ENCODE data around the gene COL27A1. TPM values are rescaled to one million over a fixed set of nuclear protein-coding genes. Genes with fewer than 3 reads are reported as not detected.

The COL27A1 gene
- total and polyA plus RNA-seq, 4 donors, result 1.9 to 59.4 (median 45.6) TPM

DNA sequence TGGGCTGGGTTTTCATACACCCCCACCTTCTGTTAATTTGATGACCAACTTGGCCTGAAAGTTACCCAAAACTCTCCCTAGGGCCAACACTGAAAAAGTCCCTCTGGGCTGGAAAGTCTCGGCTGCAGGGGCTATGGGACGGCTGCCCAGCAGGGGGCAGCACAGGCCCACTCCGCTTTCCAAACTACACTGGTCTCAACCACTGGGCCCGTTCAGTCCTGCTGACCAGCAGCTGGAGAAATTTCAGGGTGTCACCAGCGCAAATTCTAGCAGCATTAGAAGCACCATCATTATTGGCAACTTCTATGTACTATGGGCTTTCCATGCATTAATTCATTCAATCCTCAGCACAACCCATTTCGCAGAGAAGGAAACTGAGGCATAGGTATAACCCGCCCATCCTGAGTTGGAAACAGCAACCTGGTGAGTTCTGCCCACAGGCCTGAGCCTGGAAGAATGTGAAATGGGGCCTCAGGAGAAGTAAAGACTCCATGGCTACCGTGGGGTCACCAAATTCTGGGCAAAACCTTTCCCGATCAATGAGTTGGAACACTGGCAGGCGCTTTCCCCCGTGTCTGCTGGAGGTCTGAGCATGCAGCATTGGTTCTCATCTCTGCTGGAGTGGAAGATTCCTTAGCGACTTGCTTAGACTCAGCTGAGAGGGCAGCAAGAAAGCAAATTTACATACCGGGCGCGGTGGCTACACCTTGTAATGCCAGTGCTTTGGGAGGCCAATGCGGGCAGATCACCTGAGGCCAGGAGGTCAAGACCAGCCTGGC lies 184.0 kb downstream of the COL27A1 start:
- Histone ChIP-seq H3K27me3 (ENCODE audit: control insufficient read depth in 1 of 2, insufficient read depth in 2 of 2, low read length in 1 of 2) (no peaks in the 10 kb centered on the region), H3K9me3 (ENCODE audit: control insufficient read depth, low read length) (no peaks in the 10 kb centered on the region), H3K36me3 (ENCODE audit: control insufficient read depth in 1 of 2, insufficient read depth in 2 of 2, low read length in 1 of 2) (peaks cover 6 to 15% of the 10 kb centered on the region in 2 donors), H3K4me1 (ENCODE audit: control insufficient read depth in 1 of 2, insufficient read depth in 2 of 2, low read length in 2 of 2) (no peaks in the 10 kb centered on the region), H3K27ac (ENCODE audit: low read depth in 1 of 2, low read length in 2 of 2) (no peak overlapping the region), H3K4me3 (ENCODE audit: low read length in 2 of 2) (no peak overlapping the region)
- peak; percentile 66 to 86 for DNase-seq
- WGBS, 2 donors, result 75 to 78% methylated on average over 16 of the region's 16 CpGs
- peak; percentile 69 for ATAC-seq (ENCODE audit: low FRiP score)
- intact Hi-C loops (cut with DNase I), result loop anchor here in 1 of 2 donors (5.0 kb wide), 1 partner anchor 313 kb away; no protein-coding TSS in a partner anchor

DNA sequence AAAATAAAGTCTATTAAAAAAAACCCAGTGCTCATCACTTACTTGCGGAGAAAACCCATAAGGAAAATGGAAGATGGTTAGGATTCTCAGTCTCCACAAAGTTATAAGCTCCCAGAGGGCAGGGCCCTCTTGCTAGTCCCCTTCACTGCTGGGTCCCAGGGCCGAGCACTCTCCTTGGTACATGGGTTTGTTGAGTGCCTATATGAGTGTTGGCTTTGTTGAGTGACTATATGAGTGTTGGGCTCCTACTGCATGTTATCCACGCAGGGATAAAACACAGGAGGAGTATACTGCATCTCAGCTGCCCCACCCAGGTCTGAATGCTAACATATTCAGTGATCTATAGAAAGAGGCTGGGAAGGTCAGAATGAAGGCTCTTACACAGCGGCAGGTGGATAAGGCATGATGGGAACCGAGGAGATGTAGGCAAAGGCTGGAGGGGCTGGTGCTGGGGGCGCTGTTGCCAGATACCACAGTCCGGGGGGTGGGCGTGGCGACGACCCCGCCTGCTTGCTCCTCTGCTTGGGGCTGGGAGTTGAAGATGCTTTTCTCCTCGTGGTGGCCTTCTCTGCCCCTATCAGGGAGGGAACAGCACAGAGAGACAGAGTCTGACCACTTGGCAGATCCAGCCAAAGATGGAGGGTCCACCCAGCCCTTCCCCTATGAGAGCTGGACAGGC lies 186.0 kb downstream of the COL27A1 start:
- intact Hi-C loops (cut with DNase I), result no loop called here
- Histone ChIP-seq H3K4me3 (ENCODE audit: low read length in 2 of 2) (no peak overlapping the region), H3K27me3 (ENCODE audit: control insufficient read depth in 1 of 2, insufficient read depth in 2 of 2, low read length in 1 of 2) (no peaks in the 10 kb centered on the region), H3K36me3 (ENCODE audit: control insufficient read depth in 1 of 2, insufficient read depth in 2 of 2, low read length in 1 of 2) (peaks cover 6 to 18% of the 10 kb centered on the region in 2 donors), H3K9me3 (ENCODE audit: control insufficient read depth, low read length) (no peaks in the 10 kb centered on the region), H3K4me1 (ENCODE audit: control insufficient read depth in 1 of 2, insufficient read depth in 2 of 2, low read length in 2 of 2) (no peaks in the 10 kb centered on the region), H3K27ac (ENCODE audit: low read depth in 1 of 2, low read length in 2 of 2) (no peak overlapping the region)
- WGBS, 2 donors, result 84 to 85% methylated on average over 12 of the region's 12 CpGs
- ATAC-seq (ENCODE audit: low FRiP score) (no peak), DNase-seq (no peak)

DNA sequence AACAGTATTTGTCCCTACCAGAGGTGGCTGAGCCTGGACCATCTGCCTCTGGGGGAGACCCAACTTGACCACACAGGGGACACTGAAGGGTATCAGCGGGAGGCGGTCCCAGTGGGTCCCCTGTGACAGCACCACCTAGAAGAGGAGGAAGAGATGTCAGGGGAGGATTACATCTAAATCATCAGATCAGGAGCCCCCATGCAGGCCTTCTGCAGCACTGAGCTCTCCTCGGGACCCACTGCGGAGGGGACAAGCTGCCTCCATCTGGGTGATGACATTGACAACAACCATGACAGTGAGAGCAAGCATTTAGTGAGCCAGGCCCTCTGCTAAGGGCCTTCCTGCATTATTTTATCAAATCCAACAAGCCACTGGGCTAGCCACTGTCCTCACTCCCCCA lies 186.7 kb downstream of the COL27A1 start:
- H3K9me3 ChIP-seq (ENCODE audit: control insufficient read depth, low read length), result no peaks in the 10 kb centered on the region
- ATAC-seq (ENCODE audit: low FRiP score) (no peak), DNase-seq (peak in 1 of 2 donors; percentile 57)
- 93 to 95% methylated on average over 4 of the region's 4 CpGs for WGBS, 2 donors
- peaks cover 3 to 22% of the 10 kb centered on the region in 2 donors for H3K36me3 ChIP-seq (ENCODE audit: control insufficient read depth in 1 of 2, insufficient read depth in 2 of 2, low read length in 1 of 2)
- intact Hi-C loops (cut with DNase I), result no loop called here
- H3K4me1 ChIP-seq (ENCODE audit: control insufficient read depth in 1 of 2, insufficient read depth in 2 of 2, low read length in 2 of 2), result no peaks in the 10 kb centered on the region
- no peak overlapping the region for H3K27ac ChIP-seq (ENCODE audit: low read depth in 1 of 2, low read length in 2 of 2)
- H3K4me3 ChIP-seq (ENCODE audit: low read length in 2 of 2), result no peak overlapping the region
- no peaks in the 10 kb centered on the region for H3K27me3 ChIP-seq (ENCODE audit: control insufficient read depth in 1 of 2, insufficient read depth in 2 of 2, low read length in 1 of 2)

DNA sequence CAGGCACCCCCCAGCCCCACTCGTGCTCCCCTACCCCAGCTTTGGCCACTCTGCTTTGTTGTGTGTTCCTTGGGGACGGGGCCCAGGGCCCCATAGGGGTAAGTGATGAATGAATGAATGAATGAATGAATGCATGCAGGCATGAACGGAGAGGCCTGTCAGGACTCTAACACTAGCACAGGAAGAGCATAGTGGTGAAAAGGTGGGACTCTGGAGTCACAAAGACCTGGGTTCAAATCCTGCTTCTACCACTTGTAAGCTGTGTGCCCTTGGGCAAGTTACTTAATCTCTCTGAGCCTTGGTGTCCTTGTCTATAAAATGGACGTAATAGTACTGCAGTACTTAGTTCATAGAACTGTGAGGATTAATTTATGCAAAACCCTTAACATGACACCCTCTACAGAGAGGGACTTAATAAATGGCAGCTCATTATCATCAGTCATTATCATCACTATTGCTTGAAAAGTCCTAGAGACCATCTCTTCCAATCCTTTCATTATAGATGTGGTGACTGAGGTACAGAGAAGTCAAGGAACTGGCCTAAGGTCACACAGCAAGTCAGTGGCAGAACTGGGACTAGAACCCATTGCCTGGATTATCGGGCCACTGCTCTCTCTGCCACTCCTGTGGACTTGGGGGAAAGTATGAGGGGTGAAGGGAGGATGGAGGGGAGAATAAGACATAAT lies 187.6 kb downstream of the COL27A1 start:
- Histone ChIP-seq H3K27ac (ENCODE audit: low read depth in 1 of 2, low read length in 2 of 2) (no peak overlapping the region), H3K4me1 (ENCODE audit: control insufficient read depth in 1 of 2, insufficient read depth in 2 of 2, low read length in 2 of 2) (no peaks in the 10 kb centered on the region), H3K27me3 (ENCODE audit: control insufficient read depth in 1 of 2, insufficient read depth in 2 of 2, low read length in 1 of 2) (no peaks in the 10 kb centered on the region), H3K9me3 (ENCODE audit: control insufficient read depth, low read length) (no peaks in the 10 kb centered on the region), H3K36me3 (ENCODE audit: control insufficient read depth in 1 of 2, insufficient read depth in 2 of 2, low read length in 1 of 2) (peaks cover 0 to 26% of the 10 kb centered on the region in 2 donors), H3K4me3 (ENCODE audit: low read length in 2 of 2) (no peak overlapping the region)
- no peak for ATAC-seq (ENCODE audit: low FRiP score)
- WGBS, 2 donors, result 80 to 83% methylated on average over 5 of the region's 5 CpGs
- intact Hi-C loops (cut with DNase I), result no loop called here
- DNase-seq, result no peak

DNA sequence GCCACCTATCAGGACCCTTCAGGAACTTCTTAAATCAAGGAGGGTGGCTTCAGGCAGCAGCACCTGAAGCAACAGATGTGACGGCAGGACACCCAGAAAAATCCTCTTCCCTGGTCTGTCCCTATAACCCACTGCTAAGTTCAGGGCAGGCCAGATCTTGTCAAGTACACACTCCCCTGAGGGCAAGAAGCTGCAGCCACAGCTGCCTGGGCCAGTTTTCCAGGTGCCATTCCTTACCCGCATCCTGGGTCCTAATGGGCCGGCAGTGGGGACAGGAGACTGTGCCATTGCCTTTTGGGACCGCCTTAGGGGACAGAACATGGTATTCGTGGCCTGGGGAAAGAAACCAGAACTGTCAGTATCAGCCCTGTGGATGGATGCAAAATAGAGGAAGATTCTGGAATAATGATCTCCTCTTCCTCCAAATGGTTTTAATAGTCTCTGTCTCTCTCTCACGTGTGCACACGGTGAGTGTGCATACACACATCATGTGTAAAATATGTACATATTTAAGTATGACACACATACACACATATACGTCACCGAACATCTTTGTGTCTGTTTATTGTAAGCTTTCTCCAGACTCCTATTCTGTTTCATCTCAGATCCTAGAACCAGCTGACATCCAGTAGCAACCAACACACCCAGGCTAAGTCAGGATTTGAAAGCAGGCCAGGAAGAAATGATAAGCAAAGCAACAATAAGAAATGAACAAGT lies 188.3 kb downstream of the COL27A1 start:
- Histone ChIP-seq H3K4me3 (ENCODE audit: low read length in 2 of 2) (no peak overlapping the region), H3K4me1 (ENCODE audit: control insufficient read depth in 1 of 2, insufficient read depth in 2 of 2, low read length in 2 of 2) (no peaks in the 10 kb centered on the region), H3K27me3 (ENCODE audit: control insufficient read depth in 1 of 2, insufficient read depth in 2 of 2, low read length in 1 of 2) (no peaks in the 10 kb centered on the region), H3K9me3 (ENCODE audit: control insufficient read depth, low read length) (no peaks in the 10 kb centered on the region), H3K36me3 (ENCODE audit: control insufficient read depth in 1 of 2, insufficient read depth in 2 of 2, low read length in 1 of 2) (peaks cover 0 to 26% of the 10 kb centered on the region in 2 donors), H3K27ac (ENCODE audit: low read depth in 1 of 2, low read length in 2 of 2) (no peak overlapping the region)
- ATAC-seq (ENCODE audit: low FRiP score) (no peak), DNase-seq (peak in 1 of 2 donors; percentile 28)
- intact Hi-C loops (cut with DNase I), result no loop called here
- WGBS, 2 donors, result 83% methylated on average over 9 of the region's 9 CpGs

DNA sequence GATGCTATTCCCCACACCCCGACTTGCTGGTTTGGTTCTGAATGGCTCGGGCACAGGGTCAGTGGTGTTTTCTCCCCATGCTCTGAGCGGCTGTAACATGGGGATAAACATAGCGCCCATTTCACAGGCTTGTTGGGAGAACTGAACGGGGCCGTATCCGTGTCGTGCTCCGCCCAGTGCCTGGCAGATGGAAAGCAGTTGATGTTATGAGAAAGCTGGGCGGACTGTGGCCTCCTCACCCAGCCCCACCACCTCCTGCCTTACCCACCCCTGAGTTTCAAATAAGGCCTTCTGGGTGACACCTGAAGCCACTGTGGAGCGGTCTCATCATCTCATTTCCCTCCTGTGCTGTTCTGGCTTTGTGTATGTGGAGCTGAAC lies 188.8 kb downstream of the COL27A1 start:
- WGBS, 2 donors, result 87 to 88% methylated on average over 11 of the region's 11 CpGs
- H3K27ac ChIP-seq (ENCODE audit: low read depth in 1 of 2, low read length in 2 of 2), result no peak overlapping the region

DNA sequence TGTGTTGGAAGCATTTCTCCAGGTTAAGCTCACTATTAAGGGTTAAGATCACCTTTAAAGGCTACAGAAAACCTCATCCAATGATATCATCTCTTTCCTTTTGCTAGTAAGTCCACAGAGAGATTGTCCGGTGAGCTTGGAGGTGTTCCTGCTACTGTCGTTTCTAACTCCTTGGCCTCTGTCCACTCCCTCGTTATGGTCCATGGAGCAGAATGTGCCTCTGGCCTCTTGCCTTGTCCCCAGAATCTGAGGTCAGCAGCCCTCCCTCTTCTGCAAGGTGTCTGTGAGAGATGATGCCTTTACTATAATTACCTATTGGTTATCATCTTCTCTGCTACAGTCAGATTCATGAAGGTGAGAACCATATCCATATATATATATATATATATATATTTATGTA lies 189.4 kb downstream of the COL27A1 start:
- ATAC-seq (ENCODE audit: low FRiP score) (no peak), DNase-seq (peak in 1 of 2 donors; percentile 30)
- no peaks in the 10 kb centered on the region for H3K9me3 ChIP-seq (ENCODE audit: control insufficient read depth, low read length)
- WGBS, 2 donors, result 4 to 11% methylated on average over 3 of the region's 3 CpGs
- intact Hi-C loops (cut with DNase I), result loop anchor here in 1 of 2 donors (5.0 kb wide), 1 partner anchor 43 kb away; the partner anchor contains the start of gene AKNA
- H3K27ac ChIP-seq (ENCODE audit: low read depth in 1 of 2, low read length in 2 of 2), result no peak overlapping the region
- no peaks in the 10 kb centered on the region for H3K27me3 ChIP-seq (ENCODE audit: control insufficient read depth in 1 of 2, insufficient read depth in 2 of 2, low read length in 1 of 2)
- H3K4me1 ChIP-seq (ENCODE audit: control insufficient read depth in 1 of 2, insufficient read depth in 2 of 2, low read length in 2 of 2), result no peaks in the 10 kb centered on the region
- no peak overlapping the region for H3K4me3 ChIP-seq (ENCODE audit: low read length in 2 of 2)
- H3K36me3 ChIP-seq (ENCODE audit: control insufficient read depth in 1 of 2, insufficient read depth in 2 of 2, low read length in 1 of 2), result peaks cover 0 to 26% of the 10 kb centered on the region in 2 donors

More for the DNA sequence above, 188.8 kb downstream of the COL27A1 start:
- Histone ChIP-seq H3K9me3 (ENCODE audit: control insufficient read depth, low read length) (no peaks in the 10 kb centered on the region), H3K4me3 (ENCODE audit: low read length in 2 of 2) (no peak overlapping the region), H3K4me1 (ENCODE audit: control insufficient read depth in 1 of 2, insufficient read depth in 2 of 2, low read length in 2 of 2) (no peaks in the 10 kb centered on the region), H3K36me3 (ENCODE audit: control insufficient read depth in 1 of 2, insufficient read depth in 2 of 2, low read length in 1 of 2) (peaks cover 0 to 26% of the 10 kb centered on the region in 2 donors), H3K27me3 (ENCODE audit: control insufficient read depth in 1 of 2, insufficient read depth in 2 of 2, low read length in 1 of 2) (no peaks in the 10 kb centered on the region)
- peak in 1 of 2 donors; percentile 27 for DNase-seq
- intact Hi-C loops (cut with DNase I), result no loop called here
- no peak for ATAC-seq (ENCODE audit: low FRiP score)

DNA sequence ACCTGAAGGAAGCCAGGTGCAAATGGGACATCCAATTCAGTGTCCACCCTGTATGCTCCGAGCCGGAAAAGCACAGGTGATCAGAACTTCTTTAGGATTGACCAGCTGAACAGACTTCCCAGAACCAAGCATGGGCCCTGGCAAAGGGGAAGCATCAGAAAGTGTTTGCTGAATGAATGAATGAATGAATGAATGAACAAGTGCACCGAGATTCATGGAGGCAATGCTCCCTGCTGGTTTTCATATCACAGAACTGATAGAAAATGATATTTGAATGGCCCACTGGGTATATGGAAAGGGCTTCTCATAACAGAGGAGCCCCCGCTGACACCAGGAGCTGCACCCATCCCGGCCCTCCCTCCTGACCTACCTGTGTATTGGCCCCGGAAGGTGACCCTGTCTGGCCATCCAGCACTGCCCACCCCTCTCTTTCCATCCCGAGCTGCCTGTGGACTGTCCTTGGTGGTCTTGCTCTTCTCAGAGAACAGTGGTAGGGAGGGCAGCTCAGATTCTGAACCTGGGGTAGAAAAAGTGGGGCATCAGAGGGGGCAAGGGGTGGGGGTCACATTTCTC lies 190.2 kb downstream of the COL27A1 start:
- H3K4me3 ChIP-seq (ENCODE audit: low read length in 2 of 2), result no peak overlapping the region
- no peak for DNase-seq
- intact Hi-C loops (cut with DNase I), result loop anchor here in 1 of 2 donors (5.0 kb wide), 1 partner anchor 42 kb away; the partner anchor contains the start of gene AKNA
- H3K9me3 ChIP-seq (ENCODE audit: control insufficient read depth, low read length), result no peaks in the 10 kb centered on the region
- 90 to 92% methylated on average over 7 of the region's 7 CpGs for WGBS, 2 donors
- no peaks in the 10 kb centered on the region for H3K4me1 ChIP-seq (ENCODE audit: control insufficient read depth in 1 of 2, insufficient read depth in 2 of 2, low read length in 2 of 2)
- no peaks in the 10 kb centered on the region for H3K27me3 ChIP-seq (ENCODE audit: control insufficient read depth in 1 of 2, insufficient read depth in 2 of 2, low read length in 1 of 2)
- peaks cover 0 to 22% of the 10 kb centered on the region in 2 donors for H3K36me3 ChIP-seq (ENCODE audit: control insufficient read depth in 1 of 2, insufficient read depth in 2 of 2, low read length in 1 of 2)
- ATAC-seq (ENCODE audit: low FRiP score), result no peak
- no peak overlapping the region for H3K27ac ChIP-seq (ENCODE audit: low read depth in 1 of 2, low read length in 2 of 2)
